ENCODE results near the gene AGFG1.
A peak's percentile ranks its signal among the peaks of the same experiment; 100 is the strongest.

The AGFG1 gene

DNA sequence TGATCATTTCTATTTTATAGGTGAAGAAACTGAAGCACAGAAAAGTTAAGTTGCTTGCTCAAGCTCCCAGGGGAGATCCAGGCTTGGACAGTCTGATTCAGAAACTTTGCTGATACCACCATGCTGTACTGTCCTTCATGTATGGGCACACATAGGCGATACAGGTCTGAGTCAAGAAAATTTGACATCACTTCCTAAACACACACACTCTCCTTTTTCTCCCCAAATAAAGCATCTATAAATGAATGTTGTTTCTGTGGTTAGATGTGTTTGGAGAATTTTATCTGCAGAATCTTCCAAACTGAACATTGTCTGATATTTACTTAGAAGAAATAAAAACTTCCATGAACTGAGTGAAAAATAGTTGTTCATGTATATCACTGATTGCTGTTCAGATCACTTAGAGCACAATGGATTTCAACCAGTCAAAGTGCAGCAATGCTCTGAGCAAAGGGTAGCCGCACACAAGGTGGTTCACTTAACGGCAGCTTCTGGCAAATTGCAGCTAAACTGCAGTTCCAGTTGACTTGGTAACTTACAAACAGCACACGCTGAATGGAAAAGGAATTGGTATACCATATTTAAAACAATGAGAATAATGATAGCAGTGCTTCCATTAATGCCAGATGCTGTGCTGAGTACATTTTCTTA is 10.0 kb upstream of the AGFG1 start:
- no peak for DNase-seq

DNA sequence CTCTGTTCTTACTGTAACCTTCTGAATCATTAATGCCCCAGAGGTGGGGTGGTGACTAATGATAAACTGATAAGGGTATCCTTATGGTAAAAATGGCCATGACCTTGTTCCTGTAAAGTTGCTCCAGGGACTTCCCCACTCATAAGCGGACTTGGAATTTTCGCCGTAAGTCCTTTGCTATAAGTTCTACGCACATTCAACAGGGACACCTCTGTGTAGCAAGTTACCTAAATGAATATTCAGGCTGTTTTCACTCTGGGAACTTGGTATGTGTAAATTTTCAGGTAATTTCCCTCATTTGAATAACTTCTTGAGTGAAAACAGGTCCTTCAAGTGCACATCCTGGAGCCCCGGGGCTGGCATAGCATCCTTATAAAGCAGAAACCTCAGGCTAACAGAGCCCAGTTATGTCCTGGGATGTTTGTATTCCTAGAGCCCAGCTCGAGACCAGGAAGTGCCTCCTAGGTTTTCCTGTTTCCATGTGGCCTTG is 9.4 kb upstream of the AGFG1 start:
- DNase-seq = no peak

DNA sequence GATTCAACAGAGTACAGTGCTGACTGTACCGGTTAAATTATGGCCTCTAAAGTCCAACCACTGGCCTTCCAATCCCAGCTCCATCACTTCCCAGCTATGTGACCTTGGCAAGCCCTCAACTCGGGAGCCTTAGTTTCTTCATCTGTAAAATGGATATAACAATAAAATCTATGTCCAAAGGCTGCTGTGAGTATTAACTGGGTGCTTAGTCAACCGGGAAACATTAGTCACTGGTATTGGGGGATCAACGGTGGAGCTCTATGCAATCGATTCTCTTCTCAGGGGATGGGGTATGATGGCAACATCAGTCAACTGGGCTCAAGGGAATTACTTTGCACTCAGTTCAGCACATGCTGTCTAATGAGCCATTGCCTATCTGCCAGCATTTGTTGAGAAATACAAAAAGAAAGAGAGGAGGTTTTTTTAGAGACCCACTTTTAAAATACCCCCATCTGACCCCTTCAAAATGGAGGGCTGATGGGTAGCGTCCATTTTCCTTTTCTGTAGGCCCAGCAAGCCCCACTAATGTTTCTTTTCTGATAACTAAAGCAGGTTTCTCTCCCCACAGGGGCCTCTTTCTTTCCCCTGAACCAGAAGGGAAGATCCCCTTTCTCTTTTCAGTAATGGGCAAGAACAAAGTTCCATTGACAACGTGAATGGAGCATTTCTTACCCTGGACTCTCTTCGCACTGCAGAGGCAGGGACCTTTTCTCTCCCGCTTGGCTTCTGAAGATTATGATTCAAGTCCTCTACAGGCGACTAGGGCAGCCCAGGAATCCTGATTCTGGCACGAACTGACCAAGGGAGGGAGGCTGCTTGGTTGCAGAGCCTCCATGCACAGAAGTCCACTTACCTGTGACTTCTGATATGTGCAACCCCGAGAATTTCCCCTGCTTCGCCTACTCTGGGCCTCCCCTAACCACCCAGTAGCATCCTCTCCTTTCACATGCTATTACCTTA is 8.7 kb upstream of the AGFG1 start:
- DNase-seq = no peak

DNA sequence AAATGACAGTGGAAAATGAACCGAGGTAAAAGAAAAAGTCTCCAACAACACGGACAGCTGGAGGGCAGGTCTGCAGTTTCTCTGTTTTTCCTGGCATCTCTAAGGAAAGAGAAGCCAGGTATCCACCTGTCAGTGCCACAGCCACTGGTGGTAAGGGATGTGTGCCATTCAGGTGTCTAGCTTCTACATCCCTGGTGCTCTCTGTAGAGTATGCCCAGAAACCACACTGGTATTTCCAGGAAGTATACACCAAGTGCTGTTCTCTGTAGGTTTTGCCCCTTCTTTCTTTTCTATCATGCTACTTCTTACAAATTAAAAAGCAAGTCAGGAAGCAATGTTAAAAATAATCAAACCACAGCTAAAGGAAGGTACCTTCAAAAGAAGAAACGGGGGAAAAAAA is 7.6 kb upstream of the AGFG1 start:
- DNase-seq = no peak

DNA sequence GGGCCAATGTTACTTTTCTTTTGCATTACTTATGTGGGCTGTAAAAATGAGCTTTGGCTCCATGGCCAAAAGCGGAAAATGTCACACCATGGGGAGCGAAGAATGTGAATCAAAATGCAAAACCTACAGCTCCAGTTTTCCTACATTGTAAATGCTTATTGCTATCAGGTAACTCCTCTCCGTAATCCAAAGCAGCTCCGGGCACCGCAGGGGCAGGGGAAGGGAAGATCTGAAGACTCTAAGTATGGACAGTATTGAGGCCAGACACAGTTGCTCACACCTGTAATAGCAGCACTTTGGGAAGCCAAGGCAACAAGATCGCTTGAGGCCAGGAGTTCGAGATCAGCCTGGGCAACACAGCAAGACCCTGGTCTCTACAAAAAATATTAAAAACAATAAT is 7.1 kb upstream of the AGFG1 start:
- no peak for DNase-seq

DNA sequence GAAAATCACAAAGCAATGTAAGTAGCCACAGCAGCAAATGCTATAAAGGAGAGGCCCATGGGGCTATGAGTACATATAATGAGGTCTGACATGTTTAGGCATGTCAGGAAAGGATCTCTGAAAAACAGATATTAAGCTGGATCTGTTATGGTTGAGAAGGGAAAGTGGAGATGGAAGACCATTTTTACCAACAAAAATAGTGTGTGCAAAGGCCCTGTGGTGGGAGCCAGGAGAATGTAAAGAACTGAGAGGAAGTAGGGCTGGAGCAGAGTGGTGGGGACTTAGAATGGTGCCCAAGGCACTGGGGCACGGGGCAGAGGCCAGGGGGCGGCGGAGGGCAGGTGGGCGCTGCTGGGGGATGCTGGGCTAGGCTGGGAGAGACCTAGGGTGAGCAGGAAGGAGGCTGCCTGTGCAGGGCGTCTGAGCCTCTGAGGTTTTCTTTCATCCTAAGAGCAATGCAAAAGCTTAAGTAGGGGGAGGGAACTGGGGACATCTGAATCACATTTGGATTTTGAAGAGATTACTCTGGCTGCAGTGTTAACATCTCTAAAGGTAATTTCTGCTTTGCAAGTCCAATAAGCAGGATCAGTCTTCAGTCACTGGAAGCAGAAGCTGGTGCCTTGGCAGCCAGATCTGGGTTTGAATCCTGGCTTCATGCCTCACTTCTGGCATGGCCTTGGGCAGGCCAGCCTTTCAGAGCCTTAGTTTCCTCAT is 4.9 kb upstream of the AGFG1 start:
- no peak for DNase-seq

DNA sequence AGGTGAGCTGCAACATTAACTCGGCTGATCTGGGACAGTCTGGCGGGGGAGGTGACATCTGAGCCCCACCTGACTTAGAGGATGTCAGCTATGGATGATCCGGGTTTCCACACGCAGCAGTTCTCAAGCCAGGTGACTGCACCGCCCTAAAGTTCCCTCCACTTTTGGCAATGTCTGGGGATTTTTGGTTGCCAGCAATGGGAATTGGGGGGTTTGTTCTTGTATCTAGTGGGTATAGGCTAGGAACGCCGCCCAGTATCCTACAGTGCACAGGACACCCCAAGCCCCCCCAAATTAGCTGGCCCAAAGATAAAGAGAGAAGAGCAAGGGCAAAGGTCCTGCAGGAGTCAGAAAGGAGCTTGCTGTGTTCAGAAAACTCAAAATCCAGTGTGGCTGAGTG is 544 bp upstream of the AGFG1 start:
- no peak for DNase-seq

GRCh38 chr2:227472265-227473121 is 537 bp downstream of the AGFG1 start:
- DNase-seq = no peak

DNA sequence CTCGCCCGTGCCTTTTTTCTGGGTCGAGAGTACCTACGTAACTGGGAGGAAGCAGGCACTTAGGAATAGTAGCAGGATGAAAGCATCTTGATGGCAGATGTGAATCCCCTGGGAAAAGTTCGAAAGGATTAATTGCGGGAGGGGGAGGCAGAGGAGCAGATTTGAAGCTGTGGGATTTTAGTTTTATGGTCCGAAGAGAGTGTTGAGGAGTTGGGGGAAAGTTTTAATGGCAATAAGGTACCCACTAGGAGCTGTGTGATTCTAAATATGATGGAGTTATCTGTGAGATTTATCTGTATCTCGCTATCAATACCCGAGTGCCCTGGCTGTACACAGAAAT is 1.1 kb downstream of the AGFG1 start:
- DNase-seq = no peak

GRCh38 chr2:227473806-227474205 is 1.9 kb downstream of the AGFG1 start:
- no peak for DNase-seq

DNA sequence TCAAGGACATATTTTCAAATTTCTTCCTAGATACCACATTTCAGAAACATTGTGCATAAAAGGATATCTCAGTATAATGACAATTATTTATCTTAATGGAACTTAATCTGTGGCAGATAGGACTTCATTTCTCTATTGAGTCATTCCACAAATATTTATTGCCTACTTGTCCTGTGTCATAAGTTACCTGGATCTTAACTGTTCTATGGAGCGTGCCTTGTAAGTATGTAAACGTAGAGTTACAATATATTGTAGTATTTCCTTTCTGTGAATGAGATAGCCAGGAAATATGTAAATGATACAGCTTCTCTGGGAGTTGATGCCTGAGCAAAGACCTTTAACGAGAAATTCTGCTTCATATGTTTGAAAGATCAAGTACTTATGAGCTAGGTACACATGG is 2.5 kb downstream of the AGFG1 start:
- no peak for DNase-seq

DNA sequence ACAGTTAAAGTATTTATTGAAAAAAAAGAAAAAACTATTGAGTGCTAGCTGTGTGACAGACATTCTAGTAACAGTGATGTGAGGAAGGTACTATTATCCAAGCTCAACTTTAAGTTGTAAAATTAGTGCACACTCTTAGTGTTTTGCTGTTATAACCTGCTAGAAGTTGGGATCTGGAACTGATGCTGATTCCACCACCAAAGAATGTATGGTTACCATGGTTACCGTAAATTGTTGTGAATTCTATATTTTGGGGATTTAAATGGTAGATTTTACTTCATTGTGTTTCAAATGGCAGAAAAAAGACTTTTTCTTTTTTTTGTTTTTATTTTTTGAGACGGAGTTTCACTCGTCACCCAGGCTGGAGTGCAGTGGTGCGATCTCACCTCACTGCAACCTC is 5.3 kb downstream of the AGFG1 start:
- DNase-seq = peak; percentile 53

- DNase-seq = peak; percentile 38
These were observed 8.0 kb downstream of the AGFG1 start for GRCh38 chr2:227479865-227480475.

DNA sequence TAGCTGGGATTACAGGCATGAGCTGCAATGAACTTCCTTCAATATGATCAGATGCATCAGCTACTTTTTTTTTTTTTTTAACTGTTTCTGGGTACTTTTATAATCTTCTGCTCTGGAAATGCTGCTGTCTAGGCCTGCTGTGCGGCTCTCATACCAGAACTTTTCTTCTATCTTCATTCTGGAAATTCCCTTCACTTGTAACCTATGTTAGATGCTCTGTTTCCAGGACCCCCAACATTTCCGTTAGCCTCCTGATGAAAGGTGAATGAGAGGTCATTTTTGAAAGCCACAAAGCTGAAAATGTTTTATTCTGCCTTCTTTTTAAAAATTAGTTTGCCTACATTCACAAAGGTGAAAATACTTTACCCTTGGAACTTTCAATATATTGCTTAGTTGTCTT is 8.6 kb downstream of the AGFG1 start:
- no peak for DNase-seq

- DNase-seq = peak; percentile 30
These were observed 10.8 kb downstream of the AGFG1 start for GRCh38 chr2:227482638-227483340.

DNA sequence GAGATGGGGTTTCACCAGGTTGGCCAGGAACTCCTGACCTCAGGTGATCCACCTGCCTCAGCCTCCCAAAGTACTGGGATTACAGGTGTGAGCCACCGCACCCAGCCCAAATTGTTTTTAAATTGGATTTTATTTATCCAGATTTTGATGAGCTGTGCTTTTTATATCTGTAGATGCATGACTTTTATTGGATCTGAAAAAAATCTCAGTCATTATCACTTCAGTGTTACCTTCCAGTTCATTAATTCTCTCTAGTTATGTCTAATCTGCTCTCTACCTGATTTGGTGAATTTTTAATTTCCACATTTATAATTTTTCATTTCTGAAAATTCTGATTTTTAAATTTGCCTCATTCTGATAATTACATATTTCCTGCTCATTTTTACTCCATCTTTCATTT is 13.5 kb downstream of the AGFG1 start:
- no peak for DNase-seq

DNA sequence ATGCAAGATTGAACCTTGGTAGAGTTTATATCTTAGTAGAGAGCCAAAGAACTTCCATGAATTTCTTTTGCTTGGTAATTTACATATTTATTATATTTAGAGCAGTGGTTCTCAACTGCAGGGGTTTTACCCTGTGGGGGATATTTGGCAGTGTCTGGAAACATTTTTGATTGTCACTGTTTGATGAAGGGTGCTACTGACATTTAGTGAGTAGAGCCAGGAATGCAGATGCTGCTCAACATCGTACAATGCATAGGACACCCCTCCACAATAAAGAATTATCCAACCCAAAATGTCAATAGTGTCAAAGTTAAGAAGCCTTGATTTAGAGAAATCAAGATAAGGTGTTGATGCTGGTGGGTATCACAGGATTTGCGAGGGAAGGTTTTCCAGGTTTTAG is 14.7 kb downstream of the AGFG1 start:
- DNase-seq = no peak

- DNase-seq = no peak
These were observed 16.1 kb downstream of the AGFG1 start for GRCh38 chr2:227488045-227488444.

GRCh38 chr2:227491386-227491785 is 19.4 kb downstream of the AGFG1 start:
- DNase-seq = no peak

DNA sequence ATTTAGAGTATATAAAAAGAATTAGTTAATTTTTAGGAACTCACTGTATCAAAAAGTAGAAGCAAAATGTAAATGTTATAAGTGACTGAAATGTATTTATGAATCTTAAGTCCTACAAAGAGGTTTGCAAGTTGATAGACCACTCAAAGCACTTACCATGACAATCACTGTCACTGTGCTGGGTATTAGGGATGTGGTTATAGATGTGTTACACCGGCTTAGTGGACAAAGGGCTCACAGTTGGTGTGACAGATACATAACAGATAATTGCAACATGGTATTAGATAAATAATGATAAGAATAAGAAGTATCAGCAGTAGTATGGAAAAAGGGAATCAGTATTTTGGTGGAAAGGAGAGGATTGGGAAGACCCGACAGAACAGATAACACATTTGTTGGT is 21.6 kb downstream of the AGFG1 start:
- no peak for DNase-seq

DNA sequence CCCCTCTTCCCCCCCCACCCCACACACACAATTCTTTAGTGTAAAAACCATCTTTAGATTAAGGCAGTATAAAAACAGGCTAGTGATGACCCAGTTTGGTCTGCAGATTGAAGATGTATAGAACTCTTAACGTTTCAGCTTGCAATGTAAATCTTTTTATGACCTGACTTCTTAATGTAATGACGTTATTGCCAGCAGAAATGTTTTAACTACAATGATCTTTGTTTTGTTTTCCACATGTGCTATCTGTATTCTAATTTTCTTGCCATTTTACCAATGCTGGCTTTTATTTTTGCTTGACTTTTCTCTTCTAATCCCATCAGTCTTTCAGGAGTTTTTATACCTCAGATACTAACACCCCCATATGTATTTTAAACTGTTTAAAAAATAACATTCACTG is 25.2 kb downstream of the AGFG1 start:
- no peak for DNase-seq

Data from fibroblast of skin of right quadriceps (primary cell).